Type B pancreatic cell (in vitro differentiated cells): ENCODE data around the gene PARVG. TPM values are rescaled to one million over a fixed set of nuclear protein-coding genes. Genes with fewer than 3 reads are reported as not detected.

Experiments used
- DNase-seq: peaks from one replicate; pipeline ENCODE4 v3.0.0; 2021; ENCODE audit warnings: mixed read lengths; ENCODE audit not compliant: unreplicated experiment; ENCODE audit errors: extremely low spot score
- H3K27ac Mint-ChIP-seq: 2 replicates; pipeline ENCODE4 v1.8.0; 2021; ENCODE audit warnings: mild to moderate bottlenecking, mixed read lengths
- H3K27me3 Mint-ChIP-seq: 2 replicates; pipeline ENCODE4 v1.8.0; 2021; ENCODE audit warnings: mixed read lengths
- H3K36me3 Mint-ChIP-seq: 2 replicates; pipeline ENCODE4 v1.8.0; 2021; ENCODE audit warnings: mixed read lengths
- H3K4me1 Mint-ChIP-seq: one replicate; pipeline ENCODE4 v1.8.0; 2021; ENCODE audit warnings: mixed read lengths; ENCODE audit not compliant: unreplicated experiment
- H3K4me3 Mint-ChIP-seq: 2 replicates; pipeline ENCODE4 v1.8.0; 2021; ENCODE audit warnings: mild to moderate bottlenecking, mixed read lengths
- H3K9me3 Mint-ChIP-seq: 2 replicates; pipeline ENCODE4 v1.8.0; 2021; ENCODE audit warnings: mixed read lengths
- CTCF ChIP-seq: fragments of 200-600 bp; sonication (generic); conservative IDR thresholded peaks from 2 replicates; pipeline ENCODE4 v1.5.0; 2021; ENCODE audit warnings: antibody characterized with exemption, mild to moderate bottlenecking
- total RNA-seq: library from RNA; stranded (reverse); gene quantifications from 2 replicates; pipeline ENCODE4 v1.2.1, GENCODE V29; 2021; ENCODE audit warnings: low replicate concordance

PARVG gene
- total RNA-seq, 1 donor from 2014 or later: 0.19 TPM

DNA sequence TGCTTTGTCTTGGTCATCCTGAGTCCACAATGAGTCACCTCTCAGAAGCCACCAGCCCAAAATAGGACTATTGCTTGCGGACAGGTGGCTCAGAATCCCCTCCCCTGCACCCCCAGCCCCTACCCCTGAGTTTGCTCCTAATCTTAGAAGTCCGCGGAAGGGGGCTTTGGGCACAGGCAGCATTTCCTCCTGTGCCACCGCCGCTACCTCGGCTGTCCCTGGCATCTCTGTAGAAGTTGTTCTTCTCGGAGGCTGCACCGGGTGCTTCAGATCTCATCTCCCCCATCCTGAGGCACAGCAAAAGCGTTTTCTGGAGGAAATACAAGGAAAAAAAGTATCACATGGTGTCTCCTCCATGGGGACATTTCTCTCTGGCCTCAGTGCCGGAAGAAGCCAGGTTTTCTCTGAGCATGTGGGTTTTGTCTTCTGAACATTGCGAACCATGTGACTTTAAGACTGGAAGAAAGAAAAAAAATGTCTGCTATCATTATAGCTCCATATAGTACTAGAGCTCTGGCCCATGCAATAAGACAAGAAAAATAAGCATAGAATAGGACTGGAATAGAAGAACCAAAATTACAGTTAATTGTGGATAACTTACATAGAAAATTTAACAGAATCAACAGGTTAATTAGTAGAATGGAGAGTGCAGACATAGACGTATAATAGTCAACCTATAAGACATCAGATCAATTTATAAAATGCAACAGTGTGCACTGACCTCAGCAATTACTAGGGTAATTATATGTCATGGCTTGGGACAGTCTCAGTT is 68.8 kb downstream of the PARVG start:
- no peak for DNase-seq
- H3K4me3 Mint-ChIP-seq: no peak overlapping the region

GRCh38 chr22:44254811-44255210 is 74.1 kb downstream of the PARVG start:
- H3K27me3 Mint-ChIP-seq: peaks cover 18% of the 10 kb centered on the region
- H3K9me3 Mint-ChIP-seq: peaks cover 8% of the 10 kb centered on the region
- peaks cover 4% of the 10 kb centered on the region for H3K36me3 Mint-ChIP-seq
- no peak overlapping the region for H3K27ac Mint-ChIP-seq
- H3K4me1 Mint-ChIP-seq: peaks cover 3% of the 10 kb centered on the region
- TF ChIP-seq CTCF: no peak
- no peak overlapping the region for H3K4me3 Mint-ChIP-seq
- DNase-seq: no peak

More for the DNA sequence above, 68.8 kb downstream of the PARVG start:
- no peaks in the 10 kb centered on the region for H3K36me3 Mint-ChIP-seq
- H3K9me3 Mint-ChIP-seq: peaks cover 11% of the 10 kb centered on the region
- peaks cover 4% of the 10 kb centered on the region for H3K27me3 Mint-ChIP-seq
- TF ChIP-seq CTCF: no peak
- no peaks in the 10 kb centered on the region for H3K4me1 Mint-ChIP-seq
- H3K27ac Mint-ChIP-seq: no peak overlapping the region

- DNase-seq: no peak
- no peak overlapping the region for H3K27ac Mint-ChIP-seq
- no peak overlapping the region for H3K4me3 Mint-ChIP-seq
- no peaks in the 10 kb centered on the region for H3K9me3 Mint-ChIP-seq
- TF ChIP-seq CTCF: no peak
- peaks cover 4% of the 10 kb centered on the region for H3K36me3 Mint-ChIP-seq
- peaks cover 3% of the 10 kb centered on the region for H3K4me1 Mint-ChIP-seq
- peaks cover 19% of the 10 kb centered on the region for H3K27me3 Mint-ChIP-seq
These were observed 75.4 kb downstream of the PARVG start for GRCh38 chr22:44256085-44256484.

DNA sequence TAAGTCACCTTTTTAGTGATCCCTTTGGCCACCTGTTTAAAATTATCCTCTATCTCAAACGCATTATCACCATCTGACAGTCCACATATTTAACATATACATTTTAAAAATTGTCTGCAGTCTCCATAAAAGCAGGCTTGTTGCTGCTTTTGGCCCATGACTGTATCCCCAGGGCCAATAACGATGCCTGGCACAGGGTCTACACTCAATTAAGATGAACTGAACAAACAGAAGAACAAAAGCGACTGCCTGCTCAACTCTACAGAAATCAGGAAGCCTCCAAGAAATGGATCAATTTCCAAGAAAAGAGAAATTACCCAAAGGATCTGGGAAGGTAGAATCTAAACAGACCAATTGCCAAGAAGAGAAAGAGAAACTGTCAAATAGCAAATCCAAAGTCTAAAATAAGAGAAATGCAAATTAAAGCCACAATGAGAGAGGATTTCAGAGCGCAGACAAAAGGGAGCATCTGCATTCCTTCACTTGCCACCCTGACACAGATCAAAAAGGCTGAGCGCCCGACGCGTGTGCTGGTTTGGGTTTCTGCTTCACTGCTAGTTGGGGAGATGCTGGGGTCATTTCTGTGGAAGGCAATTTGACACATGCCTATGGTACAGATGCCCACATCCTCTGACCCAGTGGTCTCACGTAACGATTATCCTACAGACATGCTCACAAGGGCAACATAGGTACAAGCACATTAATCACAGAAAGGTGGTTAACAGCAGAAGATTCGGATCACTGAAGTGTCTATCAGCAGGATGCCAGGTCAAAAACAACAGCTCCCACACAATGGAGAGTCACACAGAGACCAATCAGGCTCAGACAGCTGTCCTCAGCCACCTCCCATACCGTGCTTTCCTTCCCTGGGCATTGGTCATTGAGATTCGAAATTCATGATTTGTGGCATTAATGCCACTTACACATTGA is 76.1 kb downstream of the PARVG start:
- H3K27me3 Mint-ChIP-seq: peaks cover 19% of the 10 kb centered on the region
- H3K4me1 Mint-ChIP-seq: peaks cover 3% of the 10 kb centered on the region
- H3K36me3 Mint-ChIP-seq: peaks cover 4% of the 10 kb centered on the region
- H3K4me3 Mint-ChIP-seq: no peak overlapping the region
- no peak overlapping the region for H3K27ac Mint-ChIP-seq
- TF ChIP-seq CTCF: no peak
- H3K9me3 Mint-ChIP-seq: no peaks in the 10 kb centered on the region
- no peak for DNase-seq

Other genes starting within 250 kb of the PARVG start
- gene SAMM50, start 225.5 kb upstream of the PARVG start, total RNA-seq: 50.0 and 57.5 TPM in 2 replicates
- 7.2 and 15.9 TPM in 2 replicates for gene PARVB, start 156.6 kb upstream of the PARVG start, total RNA-seq
- gene SHISAL1, start 132.0 kb downstream of the PARVG start, total RNA-seq: 2.3 and 2.8 TPM in 2 replicates